22Rv1 (cell line): Measurements from ENCODE around the gene CUL4A.

Experiments used
- CTCF ChIP-seq: fragments of 450-650 bp; IDR thresholded peaks from 2 replicates; pipeline ENCODE4 v1.5.1; 2017; ENCODE audit warnings: mild to moderate bottlenecking
- ZFX ChIP-seq: fragments of 450-650 bp; IDR thresholded peaks from 2 replicates; pipeline ENCODE4 v1.6.1; 2017; ENCODE audit warnings: antibody characterized with exemption, borderline replicate concordance

GRCh38 chr13:113160983-113161382 lies 48.4 kb upstream of the CUL4A start:
- no peak for TF ChIP-seq CTCF
- no peak for TF ChIP-seq ZFX
